ENCODE measurements around the gene RAB9B. TPM values are rescaled to one million over a fixed set of nuclear protein-coding genes. Genes with fewer than 3 reads are reported as not detected.

RAB9B gene
- total and polyA plus RNA-seq, 2 of the 13 experiments (the other 11 are each of a cell fraction or from before 2014, with no cell fraction given): 0.04 TPM; not detected in 1

DNA sequence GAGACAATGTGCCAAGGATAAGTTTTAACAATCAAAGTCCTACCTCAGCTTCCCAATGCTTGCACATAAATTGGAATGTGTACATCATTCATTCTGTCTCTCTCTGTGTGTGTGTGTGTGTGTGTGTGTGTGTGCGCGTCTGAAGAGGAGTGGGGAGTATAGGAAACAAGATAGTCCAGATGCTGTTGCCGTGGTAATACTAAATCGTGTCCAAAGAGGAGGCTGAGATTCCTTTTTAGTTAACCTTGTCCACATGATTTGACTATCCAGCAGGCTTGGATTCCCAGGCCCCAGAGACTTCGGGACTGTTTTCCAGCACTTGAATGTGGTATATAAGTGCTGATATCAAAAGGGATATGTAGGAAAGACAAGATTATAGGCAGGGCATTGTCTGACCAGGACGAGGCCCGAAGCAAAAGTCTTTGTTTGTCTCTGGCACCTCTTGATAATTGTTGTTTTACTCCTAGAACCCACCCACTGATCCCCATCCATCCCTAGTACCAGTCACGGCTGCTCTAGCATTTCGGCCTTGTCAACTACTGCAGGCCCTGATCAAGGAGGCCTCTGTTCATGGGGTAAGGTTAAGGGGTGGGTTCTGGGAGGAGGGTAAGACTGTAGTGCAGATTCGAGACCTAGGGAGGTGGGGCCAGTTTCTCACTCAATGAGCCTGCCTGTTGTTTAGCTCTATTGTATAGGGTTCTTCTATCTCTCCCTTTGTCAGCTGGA, 51.6 kb downstream of the RAB9B start:
- BruUV-seq (replicated peaks): no TSS peak
- in situ Hi-C loops (cut with HindIII; ENCODE audit: extremely low pct_ligation_motif_present, low pct_unique_long_range_greater_than_20kb) (no loop called here), intact Hi-C loops (cut with micrococcal nuclease; ENCODE audit: unreplicated experiment) (no loop called here)
- H3K9me3 ChIP-seq (ENCODE audit: low read length): no peaks in the 10 kb centered on the region
- no peaks in the 10 kb centered on the region for H4K20me1 ChIP-seq (ENCODE audit: insufficient read depth, low read length)
- WGBS (ENCODE audit: low lambda C conversion rate): 44% methylated on average over 4 of the region's 10 CpGs
- no peak overlapping the region for H3K27ac ChIP-seq (ENCODE audit: extremely low read length, insufficient read depth, low read length)
- no peaks in the 10 kb centered on the region for H3K79me2 ChIP-seq (ENCODE audit: insufficient read depth, low read length)
- no peak overlapping the region for H3K9ac ChIP-seq (ENCODE audit: insufficient read depth, low read depth, low read length)
- DNase-seq (ENCODE audit: low spot score): no peak
- CTCF ChIA-PET (ENCODE audit: low intra/inter-chr PET ratio, low total read pairs): no interaction called here
- no peaks in the 10 kb centered on the region; a peak in 2 of 5 replicates for H3K27me3 ChIP-seq (ENCODE audit: control insufficient read depth in 1 of 2, insufficient read depth in 2 of 2, low read length in 2 of 2)
- no peaks in the 10 kb centered on the region for H3K4me1 ChIP-seq (ENCODE audit: insufficient read depth, low read length)
- H2AFZ ChIP-seq (ENCODE audit: low read length): no peak overlapping the region
- no peak overlapping the region for H3K4me2 ChIP-seq (ENCODE audit: low read depth, low read length)
- H3K4me3 ChIP-seq (replicated peaks in 1 of 3; ENCODE audit: insufficient read depth in 1 of 3, low read depth in 2 of 3, low read length in 3 of 3): no peak overlapping the region
- ATAC-seq: no peak
- POLR2A ChIA-PET: no interaction called here
- FAIRE-seq: no peak
- TF ChIP-seq MIXL1 (CRISPR knock-in tag; IDR thresholded peaks at IDR 0.05): no peak
- TF ChIP-seq, protein P1, sequence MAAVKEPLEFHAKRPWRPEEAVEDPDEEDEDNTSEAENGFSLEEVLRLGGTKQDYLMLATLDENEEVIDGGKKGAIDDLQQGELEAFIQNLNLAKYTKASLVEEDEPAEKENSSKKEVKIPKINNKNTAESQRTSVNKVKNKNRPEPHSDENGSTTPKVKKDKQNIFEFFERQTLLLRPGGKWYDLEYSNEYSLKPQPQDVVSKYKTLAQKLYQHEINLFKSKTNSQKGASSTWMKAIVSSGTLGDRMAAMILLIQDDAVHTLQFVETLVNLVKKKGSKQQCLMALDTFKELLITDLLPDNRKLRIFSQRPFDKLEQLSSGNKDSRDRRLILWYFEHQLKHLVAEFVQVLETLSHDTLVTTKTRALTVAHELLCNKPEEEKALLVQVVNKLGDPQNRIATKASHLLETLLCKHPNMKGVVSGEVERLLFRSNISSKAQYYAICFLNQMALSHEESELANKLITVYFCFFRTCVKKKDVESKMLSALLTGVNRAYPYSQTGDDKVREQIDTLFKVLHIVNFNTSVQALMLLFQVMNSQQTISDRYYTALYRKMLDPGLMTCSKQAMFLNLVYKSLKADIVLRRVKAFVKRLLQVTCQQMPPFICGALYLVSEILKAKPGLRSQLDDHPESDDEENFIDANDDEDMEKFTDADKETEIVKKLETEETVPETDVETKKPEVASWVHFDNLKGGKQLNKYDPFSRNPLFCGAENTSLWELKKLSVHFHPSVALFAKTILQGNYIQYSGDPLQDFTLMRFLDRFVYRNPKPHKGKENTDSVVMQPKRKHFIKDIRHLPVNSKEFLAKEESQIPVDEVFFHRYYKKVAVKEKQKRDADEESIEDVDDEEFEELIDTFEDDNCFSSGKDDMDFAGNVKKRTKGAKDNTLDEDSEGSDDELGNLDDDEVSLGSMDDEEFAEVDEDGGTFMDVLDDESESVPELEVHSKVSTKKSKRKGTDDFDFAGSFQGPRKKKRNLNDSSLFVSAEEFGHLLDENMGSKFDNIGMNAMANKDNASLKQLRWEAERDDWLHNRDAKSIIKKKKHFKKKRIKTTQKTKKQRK (IDR thresholded peaks at IDR 0.05; ENCODE audit: low read length): no peak
- no peak for TF ChIP-seq ZNF775 (CRISPR knock-in tag; IDR thresholded peaks at IDR 0.05; ENCODE audit: borderline replicate concordance)
- no peak for TF ChIP-seq CHD4 (IDR thresholded peaks at IDR 0.05; ENCODE audit: borderline replicate concordance, low read length)
- no peak for TF ChIP-seq TBX3 (IDR thresholded peaks at IDR 0.05; ENCODE audit: borderline replicate concordance)
- TF ChIP-seq, protein P2, sequence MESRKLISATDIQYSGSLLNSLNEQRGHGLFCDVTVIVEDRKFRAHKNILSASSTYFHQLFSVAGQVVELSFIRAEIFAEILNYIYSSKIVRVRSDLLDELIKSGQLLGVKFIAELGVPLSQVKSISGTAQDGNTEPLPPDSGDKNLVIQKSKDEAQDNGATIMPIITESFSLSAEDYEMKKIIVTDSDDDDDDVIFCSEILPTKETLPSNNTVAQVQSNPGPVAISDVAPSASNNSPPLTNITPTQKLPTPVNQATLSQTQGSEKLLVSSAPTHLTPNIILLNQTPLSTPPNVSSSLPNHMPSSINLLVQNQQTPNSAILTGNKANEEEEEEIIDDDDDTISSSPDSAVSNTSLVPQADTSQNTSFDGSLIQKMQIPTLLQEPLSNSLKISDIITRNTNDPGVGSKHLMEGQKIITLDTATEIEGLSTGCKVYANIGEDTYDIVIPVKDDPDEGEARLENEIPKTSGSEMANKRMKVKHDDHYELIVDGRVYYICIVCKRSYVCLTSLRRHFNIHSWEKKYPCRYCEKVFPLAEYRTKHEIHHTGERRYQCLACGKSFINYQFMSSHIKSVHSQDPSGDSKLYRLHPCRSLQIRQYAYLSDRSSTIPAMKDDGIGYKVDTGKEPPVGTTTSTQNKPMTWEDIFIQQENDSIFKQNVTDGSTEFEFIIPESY (CRISPR knock-in tag; IDR thresholded peaks at IDR 0.05): no peak
- TF ChIP-seq ZBTB21 (CRISPR knock-in tag; IDR thresholded peaks at IDR 0.05): no peak
- TF ChIP-seq NR2F2 (IDR thresholded peaks at IDR 0.05; ENCODE audit: borderline replicate concordance, low read depth): no peak
- no peak for TF ChIP-seq ZFP36L2 (CRISPR knock-in tag; IDR thresholded peaks at IDR 0.05)
- H3K36me3 ChIP-seq (replicated peaks in 1 of 2; ENCODE audit: control insufficient read depth in 1 of 2, insufficient read depth in 2 of 2, low read length in 2 of 2): no peaks in the 10 kb centered on the region
